GM12801 (cell line): ENCODE data around the gene STX8.

Experiments used
- TF ChIP-seq, protein P1 (sequence below): IDR thresholded peaks from one replicate; pipeline ENCODE4 v1.5.1; 2011; ENCODE audit warnings: control low read depth; ENCODE audit not compliant: insufficient read length; ENCODE audit errors: extremely low read depth

STX8 gene

DNA sequence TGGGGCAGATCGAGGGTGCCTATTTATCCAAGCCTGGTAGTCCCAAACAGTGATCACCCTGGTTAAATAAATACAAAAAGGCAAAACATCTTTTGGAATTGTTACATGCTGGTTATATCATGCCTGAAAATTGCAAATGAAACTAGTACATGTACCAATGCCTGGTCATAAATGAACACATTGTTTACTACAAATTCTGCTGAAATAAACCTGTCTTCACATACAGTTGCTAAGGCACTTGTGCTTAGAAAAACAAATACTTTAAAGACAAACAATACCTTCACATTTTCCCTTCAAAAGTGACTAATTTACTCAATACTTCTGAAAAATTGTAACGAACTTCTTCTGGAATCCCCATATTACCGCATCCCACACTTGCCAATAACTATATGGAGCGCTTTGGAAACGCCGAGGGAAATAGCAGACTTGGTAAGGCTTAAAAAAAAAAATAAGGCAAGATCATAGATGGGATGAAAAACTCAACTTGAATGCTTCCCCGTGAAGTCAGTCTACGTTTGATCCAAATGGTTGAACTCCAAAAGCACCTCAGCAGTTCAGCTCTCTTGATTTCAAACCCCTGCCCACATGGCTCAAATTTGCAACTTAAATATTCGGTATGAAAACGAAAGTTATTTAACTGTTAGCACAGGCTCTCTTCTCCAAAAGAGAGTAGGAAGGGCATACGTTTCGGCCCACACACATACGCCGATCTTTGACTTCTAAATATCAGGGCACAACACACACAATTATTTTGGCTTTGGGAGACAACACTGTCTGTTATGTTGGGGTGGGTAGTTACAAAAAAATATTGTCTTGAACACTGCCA, 289.8 kb downstream of the STX8 start:
- TF ChIP-seq, protein P1, sequence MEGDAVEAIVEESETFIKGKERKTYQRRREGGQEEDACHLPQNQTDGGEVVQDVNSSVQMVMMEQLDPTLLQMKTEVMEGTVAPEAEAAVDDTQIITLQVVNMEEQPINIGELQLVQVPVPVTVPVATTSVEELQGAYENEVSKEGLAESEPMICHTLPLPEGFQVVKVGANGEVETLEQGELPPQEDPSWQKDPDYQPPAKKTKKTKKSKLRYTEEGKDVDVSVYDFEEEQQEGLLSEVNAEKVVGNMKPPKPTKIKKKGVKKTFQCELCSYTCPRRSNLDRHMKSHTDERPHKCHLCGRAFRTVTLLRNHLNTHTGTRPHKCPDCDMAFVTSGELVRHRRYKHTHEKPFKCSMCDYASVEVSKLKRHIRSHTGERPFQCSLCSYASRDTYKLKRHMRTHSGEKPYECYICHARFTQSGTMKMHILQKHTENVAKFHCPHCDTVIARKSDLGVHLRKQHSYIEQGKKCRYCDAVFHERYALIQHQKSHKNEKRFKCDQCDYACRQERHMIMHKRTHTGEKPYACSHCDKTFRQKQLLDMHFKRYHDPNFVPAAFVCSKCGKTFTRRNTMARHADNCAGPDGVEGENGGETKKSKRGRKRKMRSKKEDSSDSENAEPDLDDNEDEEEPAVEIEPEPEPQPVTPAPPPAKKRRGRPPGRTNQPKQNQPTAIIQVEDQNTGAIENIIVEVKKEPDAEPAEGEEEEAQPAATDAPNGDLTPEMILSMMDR = no peak

DNA sequence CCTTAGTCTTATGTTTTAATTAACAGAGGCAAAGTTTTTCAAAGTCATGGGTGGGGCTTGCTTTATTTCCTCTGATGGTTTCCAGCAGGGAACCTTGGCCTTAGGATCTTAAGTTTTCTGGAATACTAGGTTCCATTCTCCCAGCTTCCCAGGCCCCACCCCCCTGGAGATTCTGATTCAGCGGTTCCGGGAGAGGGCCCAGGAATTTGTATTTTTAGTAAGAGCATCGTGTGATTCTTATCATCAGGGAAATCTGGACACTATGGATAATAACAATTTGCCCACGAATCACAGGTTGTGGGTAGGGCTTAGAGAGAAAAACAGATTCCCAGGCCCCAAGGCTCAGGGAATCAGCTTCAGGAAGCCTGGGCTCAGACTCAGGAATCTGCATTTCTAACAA, 290.7 kb downstream of the STX8 start:
- TF ChIP-seq, protein P1 = no peak

DNA sequence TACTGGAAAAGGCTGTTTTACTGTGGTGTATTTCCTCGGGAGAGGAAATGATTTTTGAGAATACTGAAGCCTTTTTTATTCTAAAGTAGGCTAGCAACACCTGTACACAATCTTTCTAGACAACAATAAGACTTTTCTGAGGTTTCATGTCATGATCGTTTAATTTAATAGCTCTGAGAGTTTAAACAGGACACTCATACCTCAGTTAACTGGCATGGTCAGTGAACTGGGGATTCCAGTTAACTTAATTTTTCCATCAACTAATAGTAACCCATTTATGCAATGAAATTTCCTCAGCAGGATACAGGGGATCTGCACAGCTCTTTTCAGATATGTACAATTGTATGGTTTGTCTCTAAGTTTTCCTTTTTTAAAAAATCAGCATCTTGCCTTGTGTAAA, 291.7 kb downstream of the STX8 start:
- TF ChIP-seq, protein P1 = no peak

DNA sequence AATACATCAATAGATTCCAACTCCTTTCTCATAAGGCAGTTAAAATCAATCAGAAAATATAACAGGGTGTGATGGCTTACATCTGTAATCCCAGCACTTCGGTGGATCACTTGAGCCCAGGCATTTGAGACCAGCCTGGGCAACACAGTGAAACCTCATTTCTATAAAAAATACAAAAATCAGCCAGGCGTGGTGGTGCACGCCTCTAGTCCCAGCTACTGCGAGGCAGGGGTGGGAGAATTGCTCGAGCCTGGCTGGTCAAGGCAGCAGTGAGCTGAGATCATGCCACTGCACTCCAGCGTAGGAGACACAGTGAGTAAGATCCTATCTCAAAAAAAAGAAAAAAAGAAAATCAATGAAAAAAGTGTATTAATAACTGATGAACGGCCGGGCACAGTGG, 295.7 kb downstream of the STX8 start:
- TF ChIP-seq, protein P1 = no peak

DNA sequence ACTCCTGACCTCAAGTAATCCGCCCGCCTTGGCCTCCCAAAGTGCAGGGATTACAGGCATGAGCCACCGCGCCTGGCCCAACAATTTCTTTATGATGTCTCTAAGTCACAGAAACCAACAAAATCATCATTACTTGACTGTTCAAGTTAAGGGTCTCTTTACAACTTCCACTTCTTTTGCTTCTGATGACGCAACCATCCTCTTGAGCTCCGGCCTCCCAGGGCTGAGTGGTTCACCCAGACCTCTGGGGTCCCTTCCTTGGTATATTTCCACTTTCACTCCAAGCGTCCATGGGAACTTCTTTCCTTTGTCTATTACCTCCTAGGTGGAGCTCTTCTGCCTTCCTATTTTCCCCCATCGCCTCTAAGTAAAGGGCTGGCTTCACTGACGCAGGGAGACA, 300.6 kb downstream of the STX8 start:
- TF ChIP-seq, protein P1 = no peak

DNA sequence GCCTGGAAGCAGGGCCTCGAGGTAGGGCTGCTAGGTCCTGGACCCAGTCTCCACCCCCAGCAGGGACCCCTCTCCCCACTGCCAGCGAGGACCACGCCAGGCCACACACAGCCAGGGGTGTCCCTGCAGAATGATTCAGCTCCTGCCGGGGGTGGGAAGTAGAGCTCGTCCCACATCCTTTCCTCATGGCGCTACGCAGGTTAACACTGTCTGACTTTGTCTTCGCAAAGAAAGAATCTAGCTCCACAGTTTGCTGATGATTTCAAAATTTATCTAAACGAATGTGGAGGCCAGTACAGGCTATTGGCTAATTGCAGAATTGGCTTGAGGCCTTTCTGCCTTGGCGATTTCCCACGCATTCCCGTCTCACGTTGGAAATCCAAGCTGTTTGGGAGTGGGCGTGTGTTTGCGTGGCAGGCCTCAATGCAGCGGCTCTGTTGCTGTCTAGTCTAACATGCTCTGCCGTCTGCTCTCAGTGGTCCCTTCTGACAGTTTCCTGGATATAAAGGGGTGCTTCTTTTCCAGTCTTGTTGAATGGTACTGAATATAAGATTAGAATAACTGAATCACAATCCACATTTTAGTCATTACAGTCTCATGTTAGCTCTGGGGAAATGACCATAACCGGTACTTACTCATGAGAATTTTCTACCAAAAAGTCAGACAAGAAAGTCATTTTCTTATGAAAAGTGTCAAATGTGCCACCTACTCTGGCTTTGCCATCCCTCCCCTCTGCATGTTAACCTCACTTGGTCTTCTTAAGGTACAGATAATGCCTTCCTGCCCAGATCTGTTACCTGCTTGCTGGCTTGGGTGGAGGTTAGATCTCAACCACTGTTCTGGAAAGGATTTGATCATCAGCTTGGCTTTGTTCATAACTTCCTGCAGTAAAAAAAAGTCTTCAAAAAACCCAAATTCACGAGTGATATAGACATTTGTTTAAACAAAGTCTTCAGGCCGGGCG, 301.9 kb downstream of the STX8 start:
- TF ChIP-seq, protein P1 = no peak

DNA sequence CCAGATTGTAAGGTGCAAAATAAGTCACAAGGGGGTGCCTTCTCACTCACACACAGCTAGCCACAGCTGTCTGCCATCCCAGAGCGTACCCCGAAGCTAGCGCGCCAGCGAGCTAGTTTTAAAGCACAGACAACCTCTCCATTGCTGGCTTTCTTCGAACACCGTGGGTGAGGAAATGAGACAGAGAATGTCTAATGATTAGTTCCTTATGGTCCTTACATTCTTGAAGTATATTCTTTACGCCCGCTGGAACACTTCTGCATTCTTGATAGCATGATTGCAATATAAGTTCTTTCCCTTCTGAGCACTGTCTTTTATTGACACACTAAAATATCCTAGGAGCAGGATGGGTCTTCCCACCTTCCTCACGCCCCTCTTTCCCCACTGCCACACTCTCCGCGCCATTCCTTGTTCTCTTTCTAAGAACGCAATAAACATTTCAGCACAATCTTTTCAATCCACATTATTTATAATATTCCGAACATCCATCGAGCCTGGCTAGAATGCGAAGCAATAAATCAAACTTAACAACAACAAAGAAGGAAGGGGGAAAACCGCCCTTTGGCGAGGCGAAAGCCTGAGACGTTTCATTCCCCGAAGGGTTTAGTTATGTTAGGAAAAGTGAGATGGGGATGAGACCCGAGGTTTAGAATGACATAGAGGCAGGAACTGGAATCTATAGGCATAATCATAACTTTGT, 303.0 kb downstream of the STX8 start:
- TF ChIP-seq, protein P1 = no peak
